SK-N-SH treated with all-trans-retinoic acid at 6 μM for 48 hours (cell line): ENCODE results near the gene OR51A4.

Experiments used
- ATAC-seq: fragments of 200-7000 bp; cut with Tn5 transposase; 3 replicates; pipeline ENCODE4 v1.9.1; 2020; ENCODE audit warnings: mild to moderate bottlenecking, moderate library complexity
- ARNTL ChIP-seq: fragments of 450-650 bp; formaldehyde crosslinking; IDR thresholded peaks from 2 replicates; pipeline ENCODE4 v1.5.0; 2020; ENCODE audit warnings: low read depth, mild to moderate bottlenecking, moderate library complexity, borderline replicate concordance
- BACH2 ChIP-seq: fragments of 250-450 bp; sonication (Bioruptor Pico); IDR thresholded peaks from 2 replicates; pipeline ENCODE4 v1.9.0; 2021; ENCODE audit warnings: mild to moderate bottlenecking, borderline replicate concordance
- ESRRG ChIP-seq: fragments of 250-450 bp; sonication (Bioruptor Pico); IDR thresholded peaks from 2 replicates; pipeline ENCODE4 v1.6.1; 2021; ENCODE audit warnings: mild to moderate bottlenecking
- GLIS3 ChIP-seq: fragments of 250-450 bp; sonication (Bioruptor Pico); IDR thresholded peaks from 2 replicates; pipeline ENCODE4 v1.5.0; 2020; ENCODE audit warnings: mild to moderate bottlenecking, moderate library complexity
- ISL1 ChIP-seq: fragments of 250-450 bp; sonication (Bioruptor Pico); IDR thresholded peaks from 2 replicates; pipeline ENCODE4 v2.1.2; 2022; ENCODE audit warnings: mild to moderate bottlenecking, moderate library complexity
- OSR1 ChIP-seq: fragments of 250-450 bp; sonication (Bioruptor Pico); IDR thresholded peaks from 2 replicates; pipeline ENCODE4 v1.8.0; 2022; ENCODE audit warnings: moderate library complexity, mild to moderate bottlenecking, inconsistent platforms
- PPARA ChIP-seq: fragments of 250-450 bp; sonication (Bioruptor Pico); IDR thresholded peaks from 2 replicates; pipeline ENCODE4 v1.5.0; 2020; ENCODE audit warnings: mild to moderate bottlenecking, borderline replicate concordance
- RARB ChIP-seq: fragments of 250-450 bp; sonication (Bioruptor Pico); IDR thresholded peaks from 2 replicates; pipeline ENCODE4 v1.8.0; 2021; ENCODE audit warnings: mild to moderate bottlenecking, moderate library complexity
- SNAI2 ChIP-seq: fragments of 250-450 bp; sonication (Bioruptor Pico); IDR thresholded peaks from 2 replicates; pipeline ENCODE4 v1.5.0; 2020; ENCODE audit warnings: mild to moderate bottlenecking, moderate library complexity
- TCF4 ChIP-seq: fragments of 250-450 bp; sonication (Bioruptor Pico); IDR thresholded peaks from 2 replicates; pipeline ENCODE4 v1.8.0; 2021; ENCODE audit warnings: mild to moderate bottlenecking, moderate library complexity, borderline replicate concordance
- TOX ChIP-seq: fragments of 250-450 bp; sonication (Bioruptor Pico); IDR thresholded peaks from 2 replicates; pipeline ENCODE4 v1.8.0; 2021; ENCODE audit warnings: mild to moderate bottlenecking, moderate library complexity, borderline replicate concordance
- ZC3H10 ChIP-seq: fragments of 250-450 bp; sonication (Bioruptor Pico); IDR thresholded peaks from 2 replicates; pipeline ENCODE4 v1.5.1; 2021; ENCODE audit warnings: mild to moderate bottlenecking, moderate library complexity
- ZFP30 ChIP-seq: fragments of 450-650 bp; formaldehyde crosslinking; IDR thresholded peaks from 2 replicates; pipeline ENCODE4 v1.5.0; 2022; ENCODE audit warnings: mild to moderate bottlenecking, moderate library complexity
- ZNF70 ChIP-seq: fragments of 450-650 bp; formaldehyde crosslinking; IDR thresholded peaks from 2 replicates; pipeline ENCODE4 v1.5.0; 2020; ENCODE audit warnings: mild to moderate bottlenecking, moderate library complexity
- ZNF8 ChIP-seq: fragments of 450-650 bp; formaldehyde crosslinking; IDR thresholded peaks from 2 replicates; pipeline ENCODE4 v1.5.0; 2020; ENCODE audit warnings: mild to moderate bottlenecking, moderate library complexity
- TF ChIP-seq, protein P1 (sequence below): fragments of 250-450 bp; sonication (Bioruptor Pico); IDR thresholded peaks from 2 replicates; pipeline ENCODE4 v1.8.0; 2020; ENCODE audit warnings: mild to moderate bottlenecking, moderate library complexity, borderline replicate concordance
- TF ChIP-seq, protein P2 (sequence below): fragments of 250-450 bp; sonication (Bioruptor Pico); IDR thresholded peaks from 2 replicates; pipeline ENCODE4 v1.5.1; 2021; ENCODE audit warnings: mild to moderate bottlenecking, moderate library complexity
- TF ChIP-seq, protein P3 (sequence below): fragments of 250-450 bp; sonication (Bioruptor Pico); IDR thresholded peaks from 2 replicates; pipeline ENCODE4 v1.8.0; 2021; ENCODE audit warnings: low read depth, mild to moderate bottlenecking, moderate library complexity, borderline replicate concordance
- TF ChIP-seq, protein P4 (sequence below): fragments of 250-450 bp; sonication (Bioruptor Pico); IDR thresholded peaks from 2 replicates; pipeline ENCODE4 v1.5.0; 2020; ENCODE audit warnings: mild to moderate bottlenecking, moderate library complexity
- TF ChIP-seq, protein P5 (sequence below): fragments of 250-450 bp; sonication (Bioruptor Pico); IDR thresholded peaks from 2 replicates; pipeline ENCODE4 v1.5.1; 2020; ENCODE audit warnings: low read depth, mild to moderate bottlenecking, moderate library complexity

OR51A4 gene

DNA sequence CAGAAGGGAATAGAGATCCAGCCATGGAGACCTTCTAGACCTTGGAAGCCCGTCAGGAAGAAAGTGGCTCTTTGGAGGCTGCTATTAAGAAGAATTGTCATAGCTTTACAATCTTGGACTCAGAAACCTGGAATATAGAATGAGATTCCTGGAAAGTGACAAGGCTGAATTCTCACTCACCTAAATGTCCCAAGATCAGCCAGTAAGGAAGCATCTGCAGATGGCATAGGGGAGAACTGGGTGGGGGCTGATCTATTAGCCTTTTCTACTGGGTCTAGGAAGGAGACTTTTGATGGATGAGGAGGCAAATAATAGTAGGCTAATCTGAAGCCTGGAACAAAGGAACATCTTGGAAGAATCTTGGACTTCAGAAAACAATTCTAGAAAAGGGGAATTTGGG, 23.2 kb downstream of the OR51A4 start, which contains the start of gene OR51G1:
TSS of gene OR51G1 (minus strand) at position 101 of the 400 bp plus-strand sequence. CDS start at position 101, 0 bp downstream.
- TF ChIP-seq ARNTL (CRISPR knock-in tag): no peak
- TF ChIP-seq ZC3H10 (CRISPR knock-in tag): no peak
- TF ChIP-seq TCF4 (CRISPR knock-in tag): no peak
- TF ChIP-seq OSR1 (CRISPR knock-in tag): no peak
- TF ChIP-seq, protein P1, sequence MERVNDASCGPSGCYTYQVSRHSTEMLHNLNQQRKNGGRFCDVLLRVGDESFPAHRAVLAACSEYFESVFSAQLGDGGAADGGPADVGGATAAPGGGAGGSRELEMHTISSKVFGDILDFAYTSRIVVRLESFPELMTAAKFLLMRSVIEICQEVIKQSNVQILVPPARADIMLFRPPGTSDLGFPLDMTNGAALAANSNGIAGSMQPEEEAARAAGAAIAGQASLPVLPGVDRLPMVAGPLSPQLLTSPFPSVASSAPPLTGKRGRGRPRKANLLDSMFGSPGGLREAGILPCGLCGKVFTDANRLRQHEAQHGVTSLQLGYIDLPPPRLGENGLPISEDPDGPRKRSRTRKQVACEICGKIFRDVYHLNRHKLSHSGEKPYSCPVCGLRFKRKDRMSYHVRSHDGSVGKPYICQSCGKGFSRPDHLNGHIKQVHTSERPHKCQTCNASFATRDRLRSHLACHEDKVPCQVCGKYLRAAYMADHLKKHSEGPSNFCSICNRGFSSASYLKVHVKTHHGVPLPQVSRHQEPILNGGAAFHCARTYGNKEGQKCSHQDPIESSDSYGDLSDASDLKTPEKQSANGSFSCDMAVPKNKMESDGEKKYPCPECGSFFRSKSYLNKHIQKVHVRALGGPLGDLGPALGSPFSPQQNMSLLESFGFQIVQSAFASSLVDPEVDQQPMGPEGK (CRISPR knock-in tag): no peak
- no peak for TF ChIP-seq ZNF8 (CRISPR knock-in tag)

DNA sequence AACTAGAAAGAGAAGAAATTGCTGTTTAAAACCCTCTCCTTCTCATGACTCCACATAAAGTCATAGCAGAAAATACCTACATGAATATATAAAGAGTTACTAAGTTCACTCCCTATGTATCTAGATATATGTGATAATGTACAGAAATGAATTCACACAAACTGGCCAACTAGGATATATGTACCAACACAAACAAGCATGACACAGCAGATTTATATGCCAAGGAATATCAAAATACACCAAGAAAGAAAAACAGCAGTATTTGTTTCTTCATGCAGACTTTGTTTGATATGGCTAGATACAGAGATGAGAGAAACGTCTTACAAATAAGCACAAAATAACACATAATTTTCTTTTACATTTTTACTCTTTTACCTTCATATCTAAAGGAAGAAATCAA, 25.1 kb downstream of the OR51A4 start:
- no peak for TF ChIP-seq GLIS3 (CRISPR knock-in tag)
- no peak for TF ChIP-seq SNAI2 (CRISPR knock-in tag)
- no peak for TF ChIP-seq ZNF70
- TF ChIP-seq, protein P1 (CRISPR knock-in tag): no peak
- TF ChIP-seq ZC3H10 (CRISPR knock-in tag): no peak
- TF ChIP-seq ISL1: no peak
- no peak for TF ChIP-seq RARB (CRISPR knock-in tag)
- TF ChIP-seq TCF4 (CRISPR knock-in tag): no peak
- no peak for TF ChIP-seq BACH2 (CRISPR knock-in tag)
- no peak for TF ChIP-seq OSR1 (CRISPR knock-in tag)
- TF ChIP-seq TOX: no peak
- no peak for ATAC-seq

More for the DNA sequence above, 23.2 kb downstream of the OR51A4 start, which contains the start of gene OR51G1:
- ATAC-seq: no peak

DNA sequence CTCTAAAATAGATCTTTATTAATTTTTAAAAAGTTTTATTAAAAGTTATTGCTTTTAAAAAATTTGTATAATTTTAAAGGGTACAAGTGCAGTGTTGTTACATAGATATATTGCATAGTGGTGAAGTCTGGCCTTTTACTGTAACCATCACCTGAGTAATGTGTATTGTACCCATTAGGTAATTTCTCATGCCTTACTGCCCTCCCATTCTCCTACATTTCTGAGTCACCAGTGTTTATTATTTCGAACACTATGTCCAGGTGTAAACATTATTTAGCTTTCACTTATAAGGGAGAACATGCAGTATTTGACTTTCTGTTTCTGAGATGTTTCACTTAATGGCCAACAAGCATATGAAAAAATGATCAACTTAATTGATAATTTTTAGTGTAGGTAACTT, 25.6 kb downstream of the OR51A4 start:
- no peak for TF ChIP-seq RARB (CRISPR knock-in tag)
- ATAC-seq: no peak

DNA sequence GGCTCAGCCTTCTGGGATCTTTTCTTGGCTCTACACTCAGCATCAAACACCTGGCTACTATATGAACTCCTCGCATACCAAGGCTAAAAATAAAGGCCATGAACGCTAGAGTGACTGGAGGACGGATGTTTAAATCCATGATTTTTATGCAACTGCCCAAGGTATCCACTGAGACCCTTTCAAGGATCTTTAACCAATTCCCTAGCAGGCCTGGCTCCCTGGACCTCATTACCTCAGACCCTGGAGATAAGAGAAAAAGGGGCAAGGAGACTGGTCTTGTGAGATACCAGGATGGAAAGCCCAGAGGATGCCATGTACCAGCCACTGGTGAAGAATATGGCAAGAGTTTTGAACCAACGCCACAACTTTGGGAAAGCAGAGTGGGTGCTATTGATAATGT, 28.2 kb downstream of the OR51A4 start, which contains the start of gene OR51G2:
TSS of gene OR51G2 (minus strand) at position 101 of the 400 bp plus-strand sequence. CDS start 3,687 bp downstream, outside the sequence.
- TF ChIP-seq, protein P2, sequence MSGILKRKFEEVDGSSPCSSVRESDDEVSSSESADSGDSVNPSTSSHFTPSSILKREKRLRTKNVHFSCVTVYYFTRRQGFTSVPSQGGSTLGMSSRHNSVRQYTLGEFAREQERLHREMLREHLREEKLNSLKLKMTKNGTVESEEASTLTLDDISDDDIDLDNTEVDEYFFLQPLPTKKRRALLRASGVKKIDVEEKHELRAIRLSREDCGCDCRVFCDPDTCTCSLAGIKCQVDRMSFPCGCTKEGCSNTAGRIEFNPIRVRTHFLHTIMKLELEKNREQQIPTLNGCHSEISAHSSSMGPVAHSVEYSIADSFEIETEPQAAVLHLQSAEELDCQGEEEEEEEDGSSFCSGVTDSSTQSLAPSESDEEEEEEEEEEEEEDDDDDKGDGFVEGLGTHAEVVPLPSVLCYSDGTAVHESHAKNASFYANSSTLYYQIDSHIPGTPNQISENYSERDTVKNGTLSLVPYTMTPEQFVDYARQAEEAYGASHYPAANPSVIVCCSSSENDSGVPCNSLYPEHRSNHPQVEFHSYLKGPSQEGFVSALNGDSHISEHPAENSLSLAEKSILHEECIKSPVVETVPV: no peak
- no peak for TF ChIP-seq ESRRG (CRISPR knock-in tag)
- TF ChIP-seq, protein P3, sequence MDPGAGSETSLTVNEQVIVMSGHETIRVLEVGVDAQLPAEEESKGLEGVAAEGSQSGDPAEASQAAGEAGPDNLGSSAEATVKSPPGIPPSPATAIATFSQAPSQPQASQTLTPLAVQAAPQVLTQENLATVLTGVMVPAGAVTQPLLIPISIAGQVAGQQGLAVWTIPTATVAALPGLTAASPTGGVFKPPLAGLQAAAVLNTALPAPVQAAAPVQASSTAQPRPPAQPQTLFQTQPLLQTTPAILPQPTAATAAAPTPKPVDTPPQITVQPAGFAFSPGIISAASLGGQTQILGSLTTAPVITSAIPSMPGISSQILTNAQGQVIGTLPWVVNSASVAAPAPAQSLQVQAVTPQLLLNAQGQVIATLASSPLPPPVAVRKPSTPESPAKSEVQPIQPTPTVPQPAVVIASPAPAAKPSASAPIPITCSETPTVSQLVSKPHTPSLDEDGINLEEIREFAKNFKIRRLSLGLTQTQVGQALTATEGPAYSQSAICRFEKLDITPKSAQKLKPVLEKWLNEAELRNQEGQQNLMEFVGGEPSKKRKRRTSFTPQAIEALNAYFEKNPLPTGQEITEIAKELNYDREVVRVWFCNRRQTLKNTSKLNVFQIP: no peak
- TF ChIP-seq, protein P4, sequence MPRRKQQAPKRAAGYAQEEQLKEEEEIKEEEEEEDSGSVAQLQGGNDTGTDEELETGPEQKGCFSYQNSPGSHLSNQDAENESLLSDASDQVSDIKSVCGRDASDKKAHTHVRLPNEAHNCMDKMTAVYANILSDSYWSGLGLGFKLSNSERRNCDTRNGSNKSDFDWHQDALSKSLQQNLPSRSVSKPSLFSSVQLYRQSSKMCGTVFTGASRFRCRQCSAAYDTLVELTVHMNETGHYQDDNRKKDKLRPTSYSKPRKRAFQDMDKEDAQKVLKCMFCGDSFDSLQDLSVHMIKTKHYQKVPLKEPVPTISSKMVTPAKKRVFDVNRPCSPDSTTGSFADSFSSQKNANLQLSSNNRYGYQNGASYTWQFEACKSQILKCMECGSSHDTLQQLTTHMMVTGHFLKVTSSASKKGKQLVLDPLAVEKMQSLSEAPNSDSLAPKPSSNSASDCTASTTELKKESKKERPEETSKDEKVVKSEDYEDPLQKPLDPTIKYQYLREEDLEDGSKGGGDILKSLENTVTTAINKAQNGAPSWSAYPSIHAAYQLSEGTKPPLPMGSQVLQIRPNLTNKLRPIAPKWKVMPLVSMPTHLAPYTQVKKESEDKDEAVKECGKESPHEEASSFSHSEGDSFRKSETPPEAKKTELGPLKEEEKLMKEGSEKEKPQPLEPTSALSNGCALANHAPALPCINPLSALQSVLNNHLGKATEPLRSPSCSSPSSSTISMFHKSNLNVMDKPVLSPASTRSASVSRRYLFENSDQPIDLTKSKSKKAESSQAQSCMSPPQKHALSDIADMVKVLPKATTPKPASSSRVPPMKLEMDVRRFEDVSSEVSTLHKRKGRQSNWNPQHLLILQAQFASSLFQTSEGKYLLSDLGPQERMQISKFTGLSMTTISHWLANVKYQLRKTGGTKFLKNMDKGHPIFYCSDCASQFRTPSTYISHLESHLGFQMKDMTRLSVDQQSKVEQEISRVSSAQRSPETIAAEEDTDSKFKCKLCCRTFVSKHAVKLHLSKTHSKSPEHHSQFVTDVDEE (CRISPR knock-in tag): no peak
- no peak for TF ChIP-seq ISL1
- ATAC-seq: no peak

DNA sequence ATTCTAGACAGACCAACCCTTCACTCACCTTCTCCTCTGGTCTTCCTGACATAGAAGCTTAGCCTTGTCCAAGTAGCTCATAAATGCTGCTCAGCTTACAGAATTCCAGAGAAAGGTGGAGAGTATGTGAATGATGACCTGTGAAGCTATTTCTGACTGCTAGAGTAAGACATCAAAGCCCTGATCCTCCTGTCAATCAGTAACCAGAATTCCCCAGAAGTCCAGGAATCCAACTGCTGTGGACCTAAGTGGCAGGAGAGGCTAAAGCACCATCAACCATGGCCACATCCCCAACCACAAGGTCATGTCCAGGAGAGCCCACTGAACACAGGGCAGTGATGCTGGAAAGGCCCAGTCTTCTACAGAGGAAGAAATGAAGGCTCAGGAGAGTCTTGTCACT, 30.8 kb downstream of the OR51A4 start:
- no peak for ATAC-seq
- no peak for TF ChIP-seq ESRRG (CRISPR knock-in tag)
- TF ChIP-seq, protein P1 (CRISPR knock-in tag): no peak
- no peak for TF ChIP-seq PPARA (CRISPR knock-in tag)
- TF ChIP-seq ZFP30 (CRISPR knock-in tag): no peak
- TF ChIP-seq, protein P2: no peak
- no peak for TF ChIP-seq RARB (CRISPR knock-in tag)
- TF ChIP-seq, protein P5, sequence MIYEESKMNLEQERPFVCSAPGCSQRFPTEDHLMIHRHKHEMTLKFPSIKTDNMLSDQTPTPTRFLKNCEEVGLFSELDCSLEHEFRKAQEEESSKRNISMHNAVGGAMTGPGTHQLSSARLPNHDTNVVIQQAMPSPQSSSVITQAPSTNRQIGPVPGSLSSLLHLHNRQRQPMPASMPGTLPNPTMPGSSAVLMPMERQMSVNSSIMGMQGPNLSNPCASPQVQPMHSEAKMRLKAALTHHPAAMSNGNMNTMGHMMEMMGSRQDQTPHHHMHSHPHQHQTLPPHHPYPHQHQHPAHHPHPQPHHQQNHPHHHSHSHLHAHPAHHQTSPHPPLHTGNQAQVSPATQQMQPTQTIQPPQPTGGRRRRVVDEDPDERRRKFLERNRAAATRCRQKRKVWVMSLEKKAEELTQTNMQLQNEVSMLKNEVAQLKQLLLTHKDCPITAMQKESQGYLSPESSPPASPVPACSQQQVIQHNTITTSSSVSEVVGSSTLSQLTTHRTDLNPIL: no peak
- TF ChIP-seq ZNF8 (CRISPR knock-in tag): no peak
